Cardiac muscle cell (in vitro differentiated cells and primary cell): ENCODE measurements around the gene SYNE2. TPM values are rescaled to one million over a fixed set of nuclear protein-coding genes. Genes with fewer than 3 reads are reported as not detected.
A peak's percentile ranks its signal among the peaks of the same experiment; 100 is the strongest.
"Not testable (repeated sequence)": the region's sequence is repeated elsewhere in the genome, so short reads cannot be mapped to it uniquely, and the experiment has no call there.

Experiments used
- DNase-seq, 2 donors: peaks; one replicate each; pipeline versions ENCODE4 v3.0.0 to v3.0.0-alpha.2; 2010 to 2017; ENCODE audit warnings: low read depth in 1 of 2, low spot score in 1 of 2
- H3K27ac ChIP-seq: fragments of 200-600 bp; sonication (generic); 2 replicates; pipeline ENCODE4 v1.5.1; 2016
- H3K27me3 ChIP-seq: fragments of 200-600 bp; sonication (generic); 2 replicates; pipeline ENCODE4 v1.6.0; 2016; ENCODE audit warnings: control low read depth
- H3K36me3 ChIP-seq: fragments of 200-600 bp; sonication (generic); 2 replicates; pipeline ENCODE4 v1.5.1; 2016; ENCODE audit warnings: control low read depth
- H3K4me1 ChIP-seq: fragments of 200-600 bp; sonication (generic); 2 replicates; pipeline ENCODE4 v1.8.1; 2017; ENCODE audit warnings: low read depth, mild to moderate bottlenecking, mixed run types
- H3K4me3 ChIP-seq: fragments of 200-600 bp; sonication (generic); 2 replicates; pipeline ENCODE4 v1.5.1; 2016; ENCODE audit warnings: mild to moderate bottlenecking
- H3K9me3 ChIP-seq: fragments of 200-600 bp; sonication (generic); 2 replicates; pipeline ENCODE4 v1.5.1; 2017; ENCODE audit warnings: low read depth, mild to moderate bottlenecking, control low read depth
- CTCF ChIP-seq: IDR thresholded peaks from 2 replicates; pipeline ENCODE4 v1.5.1; 2012; ENCODE audit warnings: low read depth, mild to moderate bottlenecking, low read length
- polyA plus RNA-seq: library from polyadenylated mRNA; unstranded; fragments of >200 nt; fragmentation: Nextera tagmentation; extraction: Ambion mirVana; gene quantifications from 2 replicates; pipeline ENCODE4 v1.2.1, GENCODE V29; 2016
- total RNA-seq: library from RNA; depleted of rRNA; stranded (reverse); fragments of >200 nt; gene quantifications from 2 replicates; pipeline ENCODE4 v1.2.3, GENCODE V29; 2016

The SYNE2 gene
- total and polyA plus RNA-seq, 2 experiments from 2014 or later: 36.0 to 95.2 TPM

- no peaks in the 10 kb centered on the region for H3K36me3 ChIP-seq
- no peak overlapping the region for H3K27ac ChIP-seq
- no peak for DNase-seq
- peaks cover 31% of the 10 kb centered on the region for H3K4me1 ChIP-seq
- TF ChIP-seq CTCF: no peak
- H3K4me3 ChIP-seq: no peak overlapping the region
- no peaks in the 10 kb centered on the region for H3K9me3 ChIP-seq
- H3K27me3 ChIP-seq: no peaks in the 10 kb centered on the region
Measured at GRCh38 chr14:64203366-64204006, 350.7 kb downstream of the SYNE2 start.

GRCh38 chr14:64208261-64208660, 355.5 kb downstream of the SYNE2 start:
- H3K36me3 ChIP-seq: peaks cover 16% of the 10 kb centered on the region
- H3K27me3 ChIP-seq: no peaks in the 10 kb centered on the region
- peaks cover 16% of the 10 kb centered on the region for H3K4me1 ChIP-seq
- H3K9me3 ChIP-seq: no peaks in the 10 kb centered on the region
- no peak for DNase-seq
- H3K27ac ChIP-seq: no peak overlapping the region
- H3K4me3 ChIP-seq: no peak overlapping the region
- TF ChIP-seq CTCF: no peak

GRCh38 chr14:64208981-64209380, 356.2 kb downstream of the SYNE2 start:
- Histone ChIP-seq H3K4me3 (no peak overlapping the region), H3K36me3 (peaks cover 16% of the 10 kb centered on the region), H3K27me3 (no peaks in the 10 kb centered on the region), H3K9me3 (no peaks in the 10 kb centered on the region), H3K4me1 (peaks cover 16% of the 10 kb centered on the region), H3K27ac (no peak overlapping the region)
- no peak for TF ChIP-seq CTCF
- DNase-seq: no peak

GRCh38 chr14:64209444-64210131, 356.8 kb downstream of the SYNE2 start:
- Histone ChIP-seq H3K27ac (no peak overlapping the region), H3K36me3 (peaks cover 16% of the 10 kb centered on the region)
- TF ChIP-seq CTCF: no peak

GRCh38 chr14:64210216-64210615, 357.4 kb downstream of the SYNE2 start:
- peaks cover 19% of the 10 kb centered on the region for H3K36me3 ChIP-seq
- H3K9me3 ChIP-seq: no peaks in the 10 kb centered on the region
- no peak for DNase-seq
- peaks cover 20% of the 10 kb centered on the region for H3K4me1 ChIP-seq
- no peak overlapping the region for H3K4me3 ChIP-seq
- H3K27ac ChIP-seq: no peak overlapping the region
- no peak for TF ChIP-seq CTCF
- no peaks in the 10 kb centered on the region for H3K27me3 ChIP-seq

More at GRCh38 chr14:64209444-64210131, 356.8 kb downstream of the SYNE2 start:
- DNase-seq: peak in 1 of 2 donors; percentile 77
- Histone ChIP-seq H3K4me3 (no peak overlapping the region), H3K4me1 (peaks cover 20% of the 10 kb centered on the region), H3K9me3 (no peaks in the 10 kb centered on the region), H3K27me3 (no peaks in the 10 kb centered on the region)

- H3K4me1 ChIP-seq: peaks cover 20% of the 10 kb centered on the region
- H3K27me3 ChIP-seq, H3K27ac ChIP-seq, H3K4me3 ChIP-seq, DNase-seq, H3K9me3 ChIP-seq: not testable (repeated sequence)
- H3K36me3 ChIP-seq: peaks cover 19% of the 10 kb centered on the region
Measured at GRCh38 chr14:64210912-64211311, 358.1 kb downstream of the SYNE2 start.
